GM19328 (cell line): ENCODE measurements around the gene MARCHF9.

Experiments used
- ATAC-seq: cut with Tn5 transposase; IDR thresholded peaks from one replicate; pipeline ENCODE4 v1.9.1; 2021; ENCODE audit warnings: mild to moderate bottlenecking, moderate library complexity; ENCODE audit not compliant: unreplicated experiment

MARCHF9 gene

GRCh38 chr12:57737467-57738460 lies 17.1 kb upstream of the MARCHF9 start:
- ATAC-seq, result no peak

- no peak for ATAC-seq
Measured at GRCh38 chr12:57738661-57739237, 16.2 kb upstream of the MARCHF9 start, which contains the start of gene AGAP2. TSS of gene AGAP2 (minus strand) at chr12:57738742. CDS start at chr12:57738246, 496 bp downstream.

- ATAC-seq, result no peak
Measured at GRCh38 chr12:57739387-57739786, 15.5 kb upstream of the MARCHF9 start.

- ATAC-seq, result no peak
Measured at GRCh38 chr12:57739914-57740538, 14.9 kb upstream of the MARCHF9 start.

GRCh38 chr12:57740656-57741412 lies 14.1 kb upstream of the MARCHF9 start:
- no peak for ATAC-seq

- ATAC-seq, result no peak
Measured at GRCh38 chr12:57741413-57741789, 13.5 kb upstream of the MARCHF9 start.

GRCh38 chr12:57741844-57742738 lies 12.8 kb upstream of the MARCHF9 start:
- ATAC-seq, result peak; percentile 48

GRCh38 chr12:57743769-57744168 lies 11.1 kb upstream of the MARCHF9 start:
- no peak for ATAC-seq

- ATAC-seq, result peak; percentile 38
Measured at GRCh38 chr12:57744194-57744776, 10.6 kb upstream of the MARCHF9 start.

GRCh38 chr12:57744777-57745484 lies 10.0 kb upstream of the MARCHF9 start, which contains the start of gene TSPAN31:
TSS of gene TSPAN31 (plus strand) at chr12:57745039. CDS start at chr12:57745155, 116 bp downstream.
- ATAC-seq, result peak; percentile 74

GRCh38 chr12:57745485-57745881 lies 9.4 kb upstream of the MARCHF9 start:
- ATAC-seq, result no peak

- ATAC-seq, result no peak
Measured at GRCh38 chr12:57746025-57746424, 8.9 kb upstream of the MARCHF9 start.

GRCh38 chr12:57749061-57749460 lies 5.8 kb upstream of the MARCHF9 start:
- ATAC-seq, result no peak

- no peak for ATAC-seq
Measured at GRCh38 chr12:57750561-57751431, 4.1 kb upstream of the MARCHF9 start.

- ATAC-seq, result no peak
Measured at GRCh38 chr12:57751432-57751787, 3.5 kb upstream of the MARCHF9 start.

GRCh38 chr12:57751788-57752667 lies 2.9 kb upstream of the MARCHF9 start, which contains the start of gene CDK4:
TSS of gene CDK4 (minus strand) at chr12:57752310. CDS start at chr12:57751717, 593 bp downstream.
- ATAC-seq, result peak; percentile 57

- no peak for ATAC-seq
Measured at GRCh38 chr12:57752668-57753000, 2.3 kb upstream of the MARCHF9 start.
